ENCODE data around the gene PGM2L1.

PGM2L1 gene

DNA sequence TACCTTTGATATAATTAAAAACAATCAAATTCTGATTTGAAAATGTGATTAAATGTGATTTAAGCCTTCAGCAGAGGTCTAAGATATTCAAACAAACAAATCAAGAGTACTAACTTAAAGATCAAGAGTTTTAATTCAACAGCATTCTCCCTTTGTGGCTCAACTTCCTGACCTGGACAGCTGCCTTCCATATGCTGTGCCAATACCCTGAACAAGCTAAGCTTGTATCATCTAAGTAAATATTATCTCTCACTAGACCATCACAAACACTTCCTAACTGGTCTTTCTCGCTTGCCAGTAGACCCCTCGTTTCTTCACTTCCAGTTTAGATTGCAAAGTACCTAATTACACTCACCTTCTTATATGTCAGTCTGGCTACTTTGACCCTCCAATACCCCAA lies 50.9 kb downstream of the PGM2L1 start:
- TF ChIP-seq, protein P1, sequence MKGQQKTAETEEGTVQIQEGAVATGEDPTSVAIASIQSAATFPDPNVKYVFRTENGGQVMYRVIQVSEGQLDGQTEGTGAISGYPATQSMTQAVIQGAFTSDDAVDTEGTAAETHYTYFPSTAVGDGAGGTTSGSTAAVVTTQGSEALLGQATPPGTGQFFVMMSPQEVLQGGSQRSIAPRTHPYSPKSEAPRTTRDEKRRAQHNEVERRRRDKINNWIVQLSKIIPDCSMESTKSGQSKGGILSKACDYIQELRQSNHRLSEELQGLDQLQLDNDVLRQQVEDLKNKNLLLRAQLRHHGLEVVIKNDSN (IDR thresholded peaks at IDR 0.05) = no peak
- TF ChIP-seq EGR1 (IDR thresholded peaks at IDR 0.05) (no peak), TEAD4 (IDR thresholded peaks at IDR 0.05) (no peak), NFIC (IDR thresholded peaks at IDR 0.05) (no peak), RAD21 (IDR thresholded peaks at IDR 0.05; ENCODE audit: low read depth) (no peak)
- TF ChIP-seq, protein P2, sequence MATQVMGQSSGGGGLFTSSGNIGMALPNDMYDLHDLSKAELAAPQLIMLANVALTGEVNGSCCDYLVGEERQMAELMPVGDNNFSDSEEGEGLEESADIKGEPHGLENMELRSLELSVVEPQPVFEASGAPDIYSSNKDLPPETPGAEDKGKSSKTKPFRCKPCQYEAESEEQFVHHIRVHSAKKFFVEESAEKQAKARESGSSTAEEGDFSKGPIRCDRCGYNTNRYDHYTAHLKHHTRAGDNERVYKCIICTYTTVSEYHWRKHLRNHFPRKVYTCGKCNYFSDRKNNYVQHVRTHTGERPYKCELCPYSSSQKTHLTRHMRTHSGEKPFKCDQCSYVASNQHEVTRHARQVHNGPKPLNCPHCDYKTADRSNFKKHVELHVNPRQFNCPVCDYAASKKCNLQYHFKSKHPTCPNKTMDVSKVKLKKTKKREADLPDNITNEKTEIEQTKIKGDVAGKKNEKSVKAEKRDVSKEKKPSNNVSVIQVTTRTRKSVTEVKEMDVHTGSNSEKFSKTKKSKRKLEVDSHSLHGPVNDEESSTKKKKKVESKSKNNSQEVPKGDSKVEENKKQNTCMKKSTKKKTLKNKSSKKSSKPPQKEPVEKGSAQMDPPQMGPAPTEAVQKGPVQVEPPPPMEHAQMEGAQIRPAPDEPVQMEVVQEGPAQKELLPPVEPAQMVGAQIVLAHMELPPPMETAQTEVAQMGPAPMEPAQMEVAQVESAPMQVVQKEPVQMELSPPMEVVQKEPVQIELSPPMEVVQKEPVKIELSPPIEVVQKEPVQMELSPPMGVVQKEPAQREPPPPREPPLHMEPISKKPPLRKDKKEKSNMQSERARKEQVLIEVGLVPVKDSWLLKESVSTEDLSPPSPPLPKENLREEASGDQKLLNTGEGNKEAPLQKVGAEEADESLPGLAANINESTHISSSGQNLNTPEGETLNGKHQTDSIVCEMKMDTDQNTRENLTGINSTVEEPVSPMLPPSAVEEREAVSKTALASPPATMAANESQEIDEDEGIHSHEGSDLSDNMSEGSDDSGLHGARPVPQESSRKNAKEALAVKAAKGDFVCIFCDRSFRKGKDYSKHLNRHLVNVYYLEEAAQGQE (IDR thresholded peaks at IDR 0.05; ENCODE audit: low read depth) = no peak

DNA sequence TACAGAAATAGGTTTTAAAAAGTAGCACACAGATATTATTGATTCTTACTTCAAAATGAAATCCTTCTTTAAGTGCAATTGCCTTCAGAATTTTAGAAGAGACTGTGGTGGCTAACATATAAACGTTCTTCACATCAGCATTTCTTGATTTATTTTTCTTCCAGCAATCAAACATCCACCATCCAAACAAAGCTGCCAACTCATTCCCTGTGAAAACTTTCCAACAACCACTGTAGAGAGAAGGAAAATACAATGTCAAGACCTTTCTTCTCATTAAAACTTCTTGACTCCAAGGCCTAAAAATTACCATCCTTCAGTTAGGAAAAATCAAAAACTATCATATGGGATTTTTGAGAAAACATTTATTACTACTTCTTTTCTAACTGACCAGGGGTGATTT lies 52.8 kb downstream of the PGM2L1 start:
- no peak for TF ChIP-seq CREB1 (IDR thresholded peaks at IDR 0.05; ENCODE audit: low read depth)
- no peak for TF ChIP-seq EP300 (IDR thresholded peaks at IDR 0.05; ENCODE audit: borderline replicate concordance)
- no peak for TF ChIP-seq TAF1 (IDR thresholded peaks at IDR 0.05; ENCODE audit: low read depth)
- TF ChIP-seq TEAD4 (IDR thresholded peaks at IDR 0.05) = no peak
- TF ChIP-seq RAD21 (IDR thresholded peaks at IDR 0.05; ENCODE audit: low read depth) = no peak
- no peak for TF ChIP-seq ZBTB7A (IDR thresholded peaks at IDR 0.05; ENCODE audit: low read depth)
- TF ChIP-seq, protein P1 (IDR thresholded peaks at IDR 0.05) = no peak
- no peak for TF ChIP-seq FOXM1 (IDR thresholded peaks at IDR 0.05; ENCODE audit: borderline replicate concordance, low read depth)
- TF ChIP-seq, protein P2 (IDR thresholded peaks at IDR 0.05; ENCODE audit: low read depth) = no peak
- TF ChIP-seq NFIC (IDR thresholded peaks at IDR 0.05) = no peak
- TF ChIP-seq, protein P3, sequence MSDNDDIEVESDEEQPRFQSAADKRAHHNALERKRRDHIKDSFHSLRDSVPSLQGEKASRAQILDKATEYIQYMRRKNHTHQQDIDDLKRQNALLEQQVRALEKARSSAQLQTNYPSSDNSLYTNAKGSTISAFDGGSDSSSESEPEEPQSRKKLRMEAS (IDR thresholded peaks at IDR 0.05) = no peak

DNA sequence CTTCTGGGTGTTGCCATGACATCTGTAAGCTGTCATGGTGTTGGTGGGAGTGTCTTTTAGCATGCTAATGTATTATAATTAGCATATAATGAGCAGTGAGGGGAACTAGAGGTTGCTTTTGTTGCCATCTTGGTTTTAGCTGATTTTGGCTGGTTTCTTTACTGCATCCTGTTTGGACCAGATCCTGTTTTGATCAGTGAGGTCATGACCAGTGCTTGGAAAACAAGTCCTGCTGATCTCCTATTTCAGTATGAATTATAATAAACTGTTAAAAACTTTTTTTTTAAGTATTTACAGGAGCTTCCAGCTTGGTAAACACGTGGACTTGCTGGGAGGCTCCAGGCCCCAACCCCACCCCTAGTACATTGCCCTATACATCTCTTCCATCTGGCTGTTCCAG lies 56.3 kb downstream of the PGM2L1 start:
- no peak for TF ChIP-seq RAD21 (IDR thresholded peaks at IDR 0.05; ENCODE audit: low read depth)
- no peak for TF ChIP-seq EP300 (IDR thresholded peaks at IDR 0.05; ENCODE audit: borderline replicate concordance)
- TF ChIP-seq, protein P3 (IDR thresholded peaks at IDR 0.05) = no peak
- TF ChIP-seq, protein P2 (IDR thresholded peaks at IDR 0.05; ENCODE audit: low read depth) = no peak
- TF ChIP-seq YY1 (IDR thresholded peaks at IDR 0.05; ENCODE audit: low read depth) = no peak
- TF ChIP-seq CREB1 (IDR thresholded peaks at IDR 0.05; ENCODE audit: low read depth) = no peak
- TF ChIP-seq TCF12 (IDR thresholded peaks at IDR 0.05; ENCODE audit: low read depth) = no peak
- no peak for TF ChIP-seq ZBTB7A (IDR thresholded peaks at IDR 0.05; ENCODE audit: low read depth)
- TF ChIP-seq TAF1 (IDR thresholded peaks at IDR 0.05; ENCODE audit: low read depth) = no peak
- TF ChIP-seq TEAD4 (IDR thresholded peaks at IDR 0.05) = no peak
- TF ChIP-seq EGR1 (IDR thresholded peaks at IDR 0.05) = no peak
- TF ChIP-seq CEBPB (IDR thresholded peaks at IDR 0.05) = no peak
- TF ChIP-seq FOXM1 (IDR thresholded peaks at IDR 0.05; ENCODE audit: borderline replicate concordance, low read depth) = no peak
- TF ChIP-seq NFIC (IDR thresholded peaks at IDR 0.05) = no peak

DNA sequence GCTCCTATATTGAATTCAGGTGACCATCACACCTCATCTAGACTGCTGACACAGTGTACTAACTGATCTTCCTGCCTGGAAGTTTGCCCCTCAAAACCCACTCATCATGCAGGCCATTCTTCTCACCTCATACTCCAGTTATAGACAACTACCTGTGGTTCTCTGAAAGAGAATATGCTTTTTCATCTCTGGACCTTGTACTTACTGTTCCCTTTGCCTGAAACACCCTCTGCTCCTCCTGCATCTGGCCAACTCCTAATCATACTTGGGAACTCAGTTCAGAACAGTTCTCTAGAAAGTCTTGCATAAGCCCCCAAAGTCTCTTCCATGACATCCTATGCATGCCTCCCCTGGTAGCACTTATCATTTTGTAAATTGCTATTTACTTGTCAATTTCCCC lies 58.6 kb downstream of the PGM2L1 start:
- TF ChIP-seq TCF12 (IDR thresholded peaks at IDR 0.05; ENCODE audit: low read depth) (no peak), RAD21 (IDR thresholded peaks at IDR 0.05; ENCODE audit: low read depth) (no peak), CREB1 (IDR thresholded peaks at IDR 0.05; ENCODE audit: low read depth) (no peak), FOXM1 (IDR thresholded peaks at IDR 0.05; ENCODE audit: borderline replicate concordance, low read depth) (no peak), CEBPB (IDR thresholded peaks at IDR 0.05) (no peak), TAF1 (IDR thresholded peaks at IDR 0.05; ENCODE audit: low read depth) (no peak), YY1 (IDR thresholded peaks at IDR 0.05; ENCODE audit: low read depth) (no peak), ZBTB7A (IDR thresholded peaks at IDR 0.05; ENCODE audit: low read depth) (no peak), EGR1 (IDR thresholded peaks at IDR 0.05) (no peak), EP300 (IDR thresholded peaks at IDR 0.05; ENCODE audit: borderline replicate concordance) (no peak), TEAD4 (IDR thresholded peaks at IDR 0.05) (no peak), NFIC (IDR thresholded peaks at IDR 0.05) (no peak)
- TF ChIP-seq, protein P1 (IDR thresholded peaks at IDR 0.05) = no peak
- TF ChIP-seq, protein P3 (IDR thresholded peaks at IDR 0.05) = no peak
- TF ChIP-seq, protein P2 (IDR thresholded peaks at IDR 0.05; ENCODE audit: low read depth) = no peak
